Hepatocyte (in vitro differentiated cells): ENCODE data around the gene ADD1. TPM values are rescaled to one million over a fixed set of nuclear protein-coding genes. Genes with fewer than 3 reads are reported as not detected.
A peak's percentile ranks its signal among the peaks of the same experiment; 100 is the strongest.

ENCODE experiments used
- DNase-seq: peaks from one replicate; pipeline ENCODE4 v3.0.0-alpha.2; 2016; ENCODE audit warnings: low spot score
- H2AFZ ChIP-seq: fragments of 200-600 bp; sonication (generic); 2 replicates; pipeline ENCODE4 v1.6.0; 2016; ENCODE audit warnings: antibody characterized with exemption, mild to moderate bottlenecking
- H3K27ac ChIP-seq: fragments of 200-600 bp; sonication (generic); 2 replicates; pipeline ENCODE4 v1.5.1; 2016; ENCODE audit warnings: mild to moderate bottlenecking
- H3K27me3 ChIP-seq: fragments of 200-600 bp; sonication (generic); 2 replicates; pipeline ENCODE4 v1.6.1; 2016
- H3K36me3 ChIP-seq: fragments of 200-600 bp; sonication (generic); replicated peaks from 2 replicates; pipeline ENCODE4 v1.5.1; 2016; ENCODE audit warnings: low read depth; ENCODE audit not compliant: insufficient read depth
- H3K4me1 ChIP-seq: fragments of 200-600 bp; sonication (generic); 2 replicates; pipeline ENCODE4 v1.5.1; 2016; ENCODE audit warnings: mild to moderate bottlenecking, moderate library complexity; ENCODE audit not compliant: insufficient read depth
- H3K4me2 ChIP-seq: fragments of 200-600 bp; sonication (generic); 2 replicates; pipeline ENCODE4 v1.6.0; 2016
- H3K4me3 ChIP-seq: fragments of 200-600 bp; sonication (generic); 2 replicates; pipeline ENCODE4 v1.5.1; 2016; ENCODE audit warnings: mild to moderate bottlenecking
- H3K79me2 ChIP-seq: fragments of 200-600 bp; sonication (generic); 2 replicates; pipeline ENCODE4 v1.6.0; 2017; ENCODE audit warnings: mild to moderate bottlenecking
- H3K9me2 ChIP-seq: fragments of 200-600 bp; sonication (generic); replicated peaks from 2 replicates; pipeline ENCODE4 v1.6.0; 2017; ENCODE audit warnings: mild to moderate bottlenecking; ENCODE audit not compliant: insufficient read depth
- H3K9me3 ChIP-seq: fragments of 200-600 bp; sonication (generic); 2 replicates; pipeline ENCODE4 v1.5.1; 2016; ENCODE audit warnings: low read depth, mild to moderate bottlenecking
- H4K20me1 ChIP-seq: fragments of 200-600 bp; sonication (generic); 2 replicates; pipeline ENCODE4 v1.6.0; 2016; ENCODE audit warnings: mild to moderate bottlenecking; ENCODE audit not compliant: insufficient read depth, poor library complexity, severe bottlenecking
- CTCF ChIP-seq: fragments of 200-600 bp; sonication (generic); IDR thresholded peaks from 2 replicates; pipeline ENCODE4 v1.5.1; 2016; ENCODE audit warnings: antibody characterized with exemption, mild to moderate bottlenecking; ENCODE audit not compliant: poor library complexity
- EZH2 ChIP-seq: fragments of 200-600 bp; sonication (generic); IDR thresholded peaks from 2 replicates; pipeline ENCODE4 v1.6.1; 2016; ENCODE audit warnings: antibody characterized with exemption, mild to moderate bottlenecking, borderline replicate concordance
- EZH2phosphoT487 ChIP-seq: fragments of 200-600 bp; sonication (generic); IDR thresholded peaks from one replicate; pipeline ENCODE4 v1.6.1; 2018; ENCODE audit warnings: antibody characterized with exemption, mild to moderate bottlenecking, low read depth, moderate library complexity; ENCODE audit not compliant: unreplicated experiment, severe bottlenecking
- WGBS: methylation state at CpG from one replicate; pipeline ENCODE4 v1.1.6; 2016; ENCODE audit warnings: low lambda C conversion rate; ENCODE audit errors: missing lambda C conversion rate; 5-methylcytosine and 5-hydroxymethylcytosine counted together
- polyA plus RNA-seq: library from polyadenylated mRNA; unstranded; fragments of >200 nt; fragmentation: Nextera tagmentation; extraction: Ambion mirVana; gene quantifications from 2 replicates; pipeline ENCODE4 v1.2.1, GENCODE V29; 2016
- total RNA-seq: library from RNA; depleted of rRNA; stranded (reverse); fragments of >200 nt; gene quantifications from 2 replicates; pipeline ENCODE4 v1.2.3, GENCODE V29; 2014

Gene ADD1
- total and polyA plus RNA-seq, 2 experiments from 2014 or later: 179 to 208 TPM

- H3K79me2 ChIP-seq: peaks cover 26% of the 10 kb centered on the region
- H3K4me2 ChIP-seq: no peak overlapping the region
- no peak for TF ChIP-seq EZH2
- TF ChIP-seq EZH2phosphoT487: no peak
- TF ChIP-seq CTCF: no peak
- no peaks in the 10 kb centered on the region for H3K36me3 ChIP-seq
- no peak overlapping the region for H3K27ac ChIP-seq
- H4K20me1 ChIP-seq: no peaks in the 10 kb centered on the region
- H2AFZ ChIP-seq: no peak overlapping the region
- peaks cover 8% of the 10 kb centered on the region for H3K9me3 ChIP-seq
- no peak overlapping the region for H3K4me3 ChIP-seq
- peaks cover 19% of the 10 kb centered on the region for H3K4me1 ChIP-seq
- no peak for DNase-seq
- WGBS: 81% methylated on average over 7 of the region's 7 CpGs
- no peaks in the 10 kb centered on the region for H3K27me3 ChIP-seq
- no peaks in the 10 kb centered on the region for H3K9me2 ChIP-seq
These were observed 28.9 kb upstream of the ADD1 start for GRCh38 chr4:2814627-2815270.

- H3K4me2 ChIP-seq: no peak overlapping the region
- peaks cover 16% of the 10 kb centered on the region for H3K4me1 ChIP-seq
- no peak overlapping the region for H3K27ac ChIP-seq
- H3K36me3 ChIP-seq: no peaks in the 10 kb centered on the region
- WGBS: 84% methylated on average over 1 of the region's 1 CpG
- DNase-seq: no peak
- H3K9me3 ChIP-seq: peaks cover 8% of the 10 kb centered on the region
- H3K9me2 ChIP-seq: no peaks in the 10 kb centered on the region
- no peaks in the 10 kb centered on the region for H3K27me3 ChIP-seq
- no peak overlapping the region for H2AFZ ChIP-seq
- H3K4me3 ChIP-seq: no peak overlapping the region
- TF ChIP-seq EZH2phosphoT487: no peak
- no peak for TF ChIP-seq CTCF
- TF ChIP-seq EZH2: no peak
- peaks cover 30% of the 10 kb centered on the region for H3K79me2 ChIP-seq
- peaks cover 1% of the 10 kb centered on the region for H4K20me1 ChIP-seq
These were observed 27.2 kb upstream of the ADD1 start for GRCh38 chr4:2816401-2816954.

GRCh38 chr4:2817137-2817536, 26.5 kb upstream of the ADD1 start:
- Histone ChIP-seq H3K9me2 (no peaks in the 10 kb centered on the region), H3K79me2 (peaks cover 32% of the 10 kb centered on the region), H3K9me3 (peaks cover 8% of the 10 kb centered on the region), H3K4me3 (no peak overlapping the region), H2AFZ (no peak overlapping the region), H3K4me1 (peaks cover 10% of the 10 kb centered on the region), H3K36me3 (no peaks in the 10 kb centered on the region), H3K4me2 (peak overlapping the region; percentile 78), H3K27me3 (no peaks in the 10 kb centered on the region), H4K20me1 (peaks cover 2% of the 10 kb centered on the region), H3K27ac (no peak overlapping the region)
- DNase-seq: no peak
- WGBS: 100% methylated on average over 4 of the region's 4 CpGs
- no peak for TF ChIP-seq EZH2phosphoT487
- TF ChIP-seq EZH2: no peak
- no peak for TF ChIP-seq CTCF
